Neural progenitor cell (in vitro differentiated cells): ENCODE results near the gene ADRA2B. TPM values are rescaled to one million over a fixed set of nuclear protein-coding genes. Genes with fewer than 3 reads are reported as not detected.
A peak's percentile ranks its signal among the peaks of the same experiment; 100 is the strongest.

ENCODE experiments used
- DNase-seq: peaks from one replicate; pipeline ENCODE4 v3.0.0-alpha.2; 2016; ENCODE audit warnings: low spot score
- H2AFZ ChIP-seq: fragments of 200-600 bp; sonication (generic); replicated peaks from 2 replicates; pipeline ENCODE4 v1.6.1; 2016; ENCODE audit warnings: antibody characterized with exemption
- H3F3A ChIP-seq: fragments of 200-600 bp; sonication (generic); 2 replicates; pipeline ENCODE4 v1.6.1; 2016; ENCODE audit warnings: antibody characterized with exemption, low read depth
- H3K27ac ChIP-seq: fragments of 200-600 bp; sonication (generic); 2 replicates; pipeline ENCODE4 v1.5.1; 2016; ENCODE audit warnings: mild to moderate bottlenecking
- H3K27me3 ChIP-seq: fragments of 200-600 bp; sonication (generic); 2 replicates; pipeline ENCODE4 v1.6.1; 2016; ENCODE audit warnings: mild to moderate bottlenecking, moderate library complexity
- H3K36me3 ChIP-seq: fragments of 200-600 bp; sonication (generic); 2 replicates; pipeline ENCODE4 v1.5.1; 2016
- H3K4me1 ChIP-seq: fragments of 200-600 bp; sonication (generic); 2 replicates; pipeline ENCODE4 v1.6.1; 2016; ENCODE audit warnings: mixed run types
- H3K4me2 ChIP-seq: fragments of 200-600 bp; sonication (generic); 2 replicates; pipeline ENCODE4 v1.6.1; 2016
- H3K4me3 ChIP-seq: fragments of 200-600 bp; sonication (generic); 2 replicates; pipeline ENCODE4 v1.5.1; 2016
- H3K79me2 ChIP-seq: fragments of 200-600 bp; sonication (generic); 2 replicates; pipeline ENCODE4 v1.6.1; 2016; ENCODE audit warnings: low read depth
- H3K9ac ChIP-seq: fragments of 200-600 bp; sonication (generic); 2 replicates; pipeline ENCODE4 v1.6.1; 2016
- H3K9me3 ChIP-seq: fragments of 200-600 bp; sonication (generic); 2 replicates; pipeline ENCODE4 v1.5.1; 2016; ENCODE audit warnings: low read depth
- H4K20me1 ChIP-seq: fragments of 200-600 bp; sonication (generic); 2 replicates; pipeline ENCODE4 v1.6.1; 2016; ENCODE audit warnings: low read depth
- H3K27ac Mint-ChIP-seq: 3 replicates; pipeline ENCODE4 v1.8.0; 2021; ENCODE audit warnings: mixed read lengths
- H3K27me3 Mint-ChIP-seq: 2 replicates; pipeline ENCODE4 v1.8.0; 2022; ENCODE audit warnings: low read depth, mild to moderate bottlenecking, inconsistent platforms, moderate library complexity, mixed read lengths; ENCODE audit not compliant: insufficient read depth
- H3K36me3 Mint-ChIP-seq: 3 replicates; pipeline ENCODE4 v1.8.0; 2021; ENCODE audit warnings: mixed read lengths
- H3K4me1 Mint-ChIP-seq: 3 replicates; pipeline ENCODE4 v1.8.0; 2021; ENCODE audit warnings: mixed read lengths
- H3K4me3 Mint-ChIP-seq: 3 replicates; pipeline ENCODE4 v1.8.0; 2021; ENCODE audit warnings: mild to moderate bottlenecking, moderate library complexity, mixed read lengths
- H3K9me3 Mint-ChIP-seq: 3 replicates; pipeline ENCODE4 v1.8.0; 2020; ENCODE audit warnings: mixed read lengths
- EZH2 ChIP-seq: fragments of 200-600 bp; sonication (generic); IDR thresholded peaks from 2 replicates; pipeline ENCODE4 v1.6.1; 2017; ENCODE audit warnings: antibody characterized with exemption, mild to moderate bottlenecking, moderate library complexity
- EZH2phosphoT487 ChIP-seq: fragments of 200-600 bp; sonication (generic); IDR thresholded peaks from 2 replicates; pipeline ENCODE4 v1.6.1; 2017; ENCODE audit warnings: antibody characterized with exemption
- total RNA-seq: library from RNA; depleted of rRNA; stranded (reverse); fragments of >200 nt; gene quantifications from 2 replicates; pipeline ENCODE4 v1.2.3, GENCODE V29; 2015; ENCODE audit warnings: low replicate concordance
- TF ChIP-seq, protein P1 (sequence below): fragments of 200-600 bp; sonication (generic); IDR thresholded peaks from 2 replicates; pipeline ENCODE4 v1.5.1; 2017; ENCODE audit warnings: antibody characterized with exemption, mild to moderate bottlenecking

Gene ADRA2B
- total RNA-seq, 1 donor from 2014 or later: 3.0 TPM

DNA sequence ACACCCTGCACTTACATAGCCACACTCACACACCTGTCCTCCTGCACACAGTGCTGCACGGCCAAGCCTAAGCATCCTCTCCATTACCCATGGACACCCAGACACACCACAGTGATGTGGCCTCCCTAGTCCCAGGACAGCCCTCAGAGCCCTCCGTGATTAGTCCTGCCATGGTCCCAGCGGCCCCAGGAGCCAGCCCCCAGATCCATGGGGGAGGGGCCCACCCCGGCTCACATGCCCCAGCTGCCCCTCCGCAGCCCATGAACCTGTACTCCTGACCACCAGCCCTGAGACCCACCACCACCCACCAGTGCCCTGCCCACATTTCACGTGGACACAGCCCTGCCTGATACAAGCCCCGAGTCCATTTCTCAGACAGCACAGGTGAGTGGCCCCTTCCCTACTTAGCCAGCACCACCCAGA lies 36.9 kb upstream of the ADRA2B start:
- H3K27ac ChIP-seq: no peak overlapping the region
- peak overlapping the region; percentile 86 for H3K27ac Mint-ChIP-seq
- no peak for DNase-seq

DNA sequence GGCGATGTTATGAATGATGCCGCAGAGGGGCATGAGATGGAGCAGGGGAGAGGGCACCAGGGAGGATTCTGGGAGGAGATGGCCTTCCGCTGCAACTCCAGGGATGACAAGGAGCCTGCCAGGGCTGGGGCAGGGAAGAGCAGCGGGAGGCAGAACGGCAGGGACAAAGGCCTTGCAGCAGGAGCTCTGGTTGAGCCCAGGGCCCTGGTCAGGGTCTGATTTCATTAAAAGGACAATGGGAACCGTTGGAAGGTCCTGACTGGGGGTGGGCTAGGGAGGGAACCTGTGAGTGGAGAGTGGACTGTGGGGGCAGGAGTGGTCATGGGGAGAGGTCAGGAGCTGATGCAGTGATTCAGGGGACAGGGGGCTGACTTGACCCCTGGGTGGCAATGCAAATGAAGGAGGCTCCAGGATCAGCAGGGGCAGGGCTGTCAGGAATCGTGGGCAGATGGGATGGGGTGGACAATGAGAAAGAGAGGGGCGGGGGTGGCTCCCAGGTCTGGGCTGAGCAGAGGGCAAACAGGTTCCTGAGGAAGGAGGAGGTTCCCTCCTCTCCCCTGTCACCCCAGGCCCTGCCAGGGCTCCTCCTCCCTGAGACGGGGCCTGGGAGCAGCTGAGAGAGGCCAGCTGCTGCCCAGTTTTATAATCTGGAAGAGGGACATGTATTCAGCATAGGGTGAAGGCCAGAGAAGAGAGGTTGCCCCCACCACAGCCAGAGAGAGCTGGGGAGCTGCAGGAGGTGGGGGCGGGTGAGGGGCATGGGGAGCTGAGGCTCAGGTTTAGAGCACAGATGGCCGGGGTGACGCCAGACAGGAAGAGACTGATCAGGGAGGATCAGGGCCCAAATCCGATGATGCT lies 36.2 kb upstream of the ADRA2B start:
- Histone ChIP-seq H3K4me2 (peak overlapping the region; percentile 38), H3K9ac (no peak overlapping the region), H3F3A (peaks cover 6% of the 10 kb centered on the region), H3K36me3 (no peaks in the 10 kb centered on the region), H3K4me1 (peaks cover 24% of the 10 kb centered on the region), H3K4me3 (no peak overlapping the region), H3K79me2 (no peaks in the 10 kb centered on the region), H2AFZ (peak overlapping the region; percentile 41), H4K20me1 (no peaks in the 10 kb centered on the region), H3K9me3 (no peaks in the 10 kb centered on the region), H3K27ac (no peak overlapping the region), H3K27me3 (no peaks in the 10 kb centered on the region)
- H3K27me3 Mint-ChIP-seq: peaks cover 9% of the 10 kb centered on the region
- no peaks in the 10 kb centered on the region for H3K9me3 Mint-ChIP-seq
- H3K4me1 Mint-ChIP-seq: peaks cover 46% of the 10 kb centered on the region
- TF ChIP-seq EZH2phosphoT487: no peak
- no peak for TF ChIP-seq EZH2
- TF ChIP-seq, protein P1, sequence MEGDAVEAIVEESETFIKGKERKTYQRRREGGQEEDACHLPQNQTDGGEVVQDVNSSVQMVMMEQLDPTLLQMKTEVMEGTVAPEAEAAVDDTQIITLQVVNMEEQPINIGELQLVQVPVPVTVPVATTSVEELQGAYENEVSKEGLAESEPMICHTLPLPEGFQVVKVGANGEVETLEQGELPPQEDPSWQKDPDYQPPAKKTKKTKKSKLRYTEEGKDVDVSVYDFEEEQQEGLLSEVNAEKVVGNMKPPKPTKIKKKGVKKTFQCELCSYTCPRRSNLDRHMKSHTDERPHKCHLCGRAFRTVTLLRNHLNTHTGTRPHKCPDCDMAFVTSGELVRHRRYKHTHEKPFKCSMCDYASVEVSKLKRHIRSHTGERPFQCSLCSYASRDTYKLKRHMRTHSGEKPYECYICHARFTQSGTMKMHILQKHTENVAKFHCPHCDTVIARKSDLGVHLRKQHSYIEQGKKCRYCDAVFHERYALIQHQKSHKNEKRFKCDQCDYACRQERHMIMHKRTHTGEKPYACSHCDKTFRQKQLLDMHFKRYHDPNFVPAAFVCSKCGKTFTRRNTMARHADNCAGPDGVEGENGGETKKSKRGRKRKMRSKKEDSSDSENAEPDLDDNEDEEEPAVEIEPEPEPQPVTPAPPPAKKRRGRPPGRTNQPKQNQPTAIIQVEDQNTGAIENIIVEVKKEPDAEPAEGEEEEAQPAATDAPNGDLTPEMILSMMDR: no peak
- no peaks in the 10 kb centered on the region for H3K36me3 Mint-ChIP-seq
- peak; percentile 67 for DNase-seq
- peak overlapping the region; percentile 4 for H3K4me3 Mint-ChIP-seq
- peak overlapping the region; percentile 74 for H3K27ac Mint-ChIP-seq

More for the DNA sequence above, 36.9 kb upstream of the ADRA2B start:
- no peak overlapping the region for H3K9ac ChIP-seq
- H3K9me3 ChIP-seq: no peaks in the 10 kb centered on the region
- H3K4me3 Mint-ChIP-seq: no peak overlapping the region
- TF ChIP-seq, protein P1: no peak
- TF ChIP-seq EZH2phosphoT487 (no peak), EZH2 (no peak)
- H3K4me1 Mint-ChIP-seq: peaks cover 42% of the 10 kb centered on the region
- no peaks in the 10 kb centered on the region for H3K9me3 Mint-ChIP-seq
- H3K27me3 Mint-ChIP-seq: peaks cover 9% of the 10 kb centered on the region
- no peaks in the 10 kb centered on the region for H4K20me1 ChIP-seq
- H3K79me2 ChIP-seq: no peaks in the 10 kb centered on the region
- no peak overlapping the region for H3K4me3 ChIP-seq
- no peaks in the 10 kb centered on the region for H3K36me3 Mint-ChIP-seq
- H3K36me3 ChIP-seq: no peaks in the 10 kb centered on the region
- peaks cover 22% of the 10 kb centered on the region for H3K4me1 ChIP-seq
- H3K27me3 ChIP-seq: no peaks in the 10 kb centered on the region
- H2AFZ ChIP-seq: no peak overlapping the region
- H3K4me2 ChIP-seq: no peak overlapping the region
- peaks cover 6% of the 10 kb centered on the region for H3F3A ChIP-seq

DNA sequence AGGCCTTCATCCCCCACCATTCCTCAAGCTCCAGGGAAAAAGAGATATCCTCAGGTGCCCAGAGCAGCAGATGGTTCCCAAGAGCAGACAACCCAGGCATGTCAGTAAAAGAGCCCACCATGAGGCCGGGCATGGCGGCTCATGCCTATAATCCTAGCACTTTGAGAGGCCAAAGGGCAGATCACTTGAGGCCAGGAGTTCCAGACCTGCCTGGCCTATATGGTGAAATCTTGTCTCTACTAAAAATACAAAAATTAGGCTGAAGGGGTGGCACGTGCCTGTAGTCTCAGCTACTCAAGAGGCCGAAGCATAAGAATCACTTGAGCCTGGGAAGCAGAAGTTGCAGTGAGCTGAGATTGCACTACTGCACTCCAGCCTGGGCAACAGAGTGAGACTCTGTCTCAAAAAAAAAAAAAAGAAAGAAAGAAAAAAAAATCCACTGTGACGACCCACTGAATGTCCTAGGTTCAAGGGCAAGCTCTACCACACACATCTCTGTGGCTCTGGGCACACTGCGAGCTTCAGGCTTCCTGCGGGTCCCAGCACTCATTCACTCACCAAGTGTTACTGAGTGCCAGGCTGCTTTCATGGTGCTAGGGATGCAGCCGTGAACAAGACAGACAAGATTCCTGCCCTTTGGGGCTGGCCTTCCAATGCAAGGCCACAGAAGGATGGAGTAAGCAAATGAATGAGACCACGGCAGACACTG lies 35.4 kb upstream of the ADRA2B start:
- no peaks in the 10 kb centered on the region for H3K36me3 ChIP-seq
- DNase-seq: no peak
- Mint-ChIP-seq H3K27ac (peak overlapping the region; percentile 57), H3K9me3 (no peaks in the 10 kb centered on the region), H3K27me3 (peaks cover 12% of the 10 kb centered on the region), H3K4me1 (peaks cover 50% of the 10 kb centered on the region), H3K4me3 (peak overlapping the region; percentile 4), H3K36me3 (no peaks in the 10 kb centered on the region)
- no peak overlapping the region for H3K9ac ChIP-seq
- H3K79me2 ChIP-seq: no peaks in the 10 kb centered on the region
- no peaks in the 10 kb centered on the region for H3K9me3 ChIP-seq
- peaks cover 6% of the 10 kb centered on the region for H3F3A ChIP-seq
- TF ChIP-seq EZH2phosphoT487 (no peak), EZH2 (no peak)
- TF ChIP-seq, protein P1: no peak
- peaks cover 24% of the 10 kb centered on the region for H3K4me1 ChIP-seq
- H2AFZ ChIP-seq: peak overlapping the region; percentile 41
- no peaks in the 10 kb centered on the region for H4K20me1 ChIP-seq
- no peak overlapping the region for H3K4me3 ChIP-seq
- H3K4me2 ChIP-seq: peak overlapping the region; percentile 38
- H3K27me3 ChIP-seq: peaks cover 7% of the 10 kb centered on the region
- no peak overlapping the region for H3K27ac ChIP-seq
